ENCODE measurements around the gene RETSAT.

Gene RETSAT

DNA sequence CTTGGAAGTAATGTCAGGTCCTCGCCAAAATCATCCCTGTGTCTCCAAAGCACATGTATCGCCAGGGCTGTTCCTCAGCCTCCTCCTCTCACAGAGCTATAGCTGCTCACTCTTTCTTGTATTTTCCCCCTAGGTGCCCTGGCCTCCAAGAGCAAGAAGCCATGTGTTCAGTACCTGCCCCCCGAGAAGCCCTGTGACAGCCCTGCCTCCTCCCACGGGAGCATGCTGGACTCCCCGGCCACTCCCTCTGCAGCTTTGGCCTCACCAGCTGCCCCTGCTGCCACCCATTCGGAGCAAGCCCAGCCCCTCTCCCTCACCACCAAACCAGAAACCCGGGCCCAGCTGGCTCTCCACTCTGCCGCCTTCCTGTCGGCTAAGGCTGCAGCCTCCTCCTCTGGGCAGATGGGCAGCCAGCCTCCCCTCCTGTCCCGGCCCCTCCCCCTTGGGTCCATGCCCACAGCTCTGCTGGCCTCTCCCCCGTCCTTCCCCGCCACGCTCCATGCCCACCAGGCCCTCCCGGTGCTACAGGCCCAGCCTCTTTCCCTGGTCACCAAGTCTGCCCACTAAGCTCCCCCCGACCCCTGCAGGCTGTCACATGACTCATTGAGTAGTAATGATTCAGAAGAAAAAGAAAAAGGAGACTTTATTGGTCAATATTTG is 45.3 kb downstream of the RETSAT start:
- DNase-seq (ENCODE audit: low read depth in 3 of 3) = no peak

DNA sequence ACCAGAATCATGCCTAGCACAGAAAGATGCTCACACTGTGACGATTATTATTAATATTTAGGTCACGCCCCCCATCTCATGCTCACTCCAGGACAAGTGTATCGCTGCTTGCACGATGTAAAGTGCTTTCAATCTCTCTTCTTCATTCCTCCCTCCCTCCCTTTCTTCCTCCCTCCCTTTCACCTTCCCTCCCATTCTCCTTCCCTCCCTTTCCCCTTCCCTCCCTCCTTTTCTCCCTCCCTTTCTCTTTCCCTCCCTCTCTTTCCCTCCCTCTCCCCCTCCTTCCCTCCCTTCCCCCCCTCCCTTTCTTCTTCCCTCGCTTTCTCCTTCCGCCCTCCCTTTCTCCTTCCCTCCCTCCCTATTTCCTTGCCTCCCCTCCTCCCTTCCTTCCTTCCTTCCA is 46.1 kb downstream of the RETSAT start:
- no peak for DNase-seq (ENCODE audit: low read depth in 3 of 3)

DNA sequence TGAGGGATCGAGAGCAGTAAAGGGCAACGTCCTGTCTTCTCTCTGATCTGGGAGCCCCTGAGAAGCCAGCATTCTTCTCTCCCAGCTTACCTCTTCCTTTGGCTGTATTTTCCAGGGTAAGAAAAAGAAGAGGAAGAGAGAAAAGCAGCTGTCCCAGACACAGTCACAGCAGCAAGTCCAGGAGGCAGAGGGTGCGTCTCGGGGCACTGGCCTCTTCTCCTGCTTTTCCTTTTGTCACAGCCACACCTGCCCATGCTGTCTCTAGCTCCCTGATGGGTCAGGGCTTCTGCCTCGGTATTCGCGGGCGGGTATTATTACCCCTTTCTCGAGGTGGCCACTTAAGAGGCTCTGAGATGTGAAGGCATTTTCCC is 46.8 kb downstream of the RETSAT start:
- no peak for DNase-seq (ENCODE audit: low read depth in 3 of 3)

DNA sequence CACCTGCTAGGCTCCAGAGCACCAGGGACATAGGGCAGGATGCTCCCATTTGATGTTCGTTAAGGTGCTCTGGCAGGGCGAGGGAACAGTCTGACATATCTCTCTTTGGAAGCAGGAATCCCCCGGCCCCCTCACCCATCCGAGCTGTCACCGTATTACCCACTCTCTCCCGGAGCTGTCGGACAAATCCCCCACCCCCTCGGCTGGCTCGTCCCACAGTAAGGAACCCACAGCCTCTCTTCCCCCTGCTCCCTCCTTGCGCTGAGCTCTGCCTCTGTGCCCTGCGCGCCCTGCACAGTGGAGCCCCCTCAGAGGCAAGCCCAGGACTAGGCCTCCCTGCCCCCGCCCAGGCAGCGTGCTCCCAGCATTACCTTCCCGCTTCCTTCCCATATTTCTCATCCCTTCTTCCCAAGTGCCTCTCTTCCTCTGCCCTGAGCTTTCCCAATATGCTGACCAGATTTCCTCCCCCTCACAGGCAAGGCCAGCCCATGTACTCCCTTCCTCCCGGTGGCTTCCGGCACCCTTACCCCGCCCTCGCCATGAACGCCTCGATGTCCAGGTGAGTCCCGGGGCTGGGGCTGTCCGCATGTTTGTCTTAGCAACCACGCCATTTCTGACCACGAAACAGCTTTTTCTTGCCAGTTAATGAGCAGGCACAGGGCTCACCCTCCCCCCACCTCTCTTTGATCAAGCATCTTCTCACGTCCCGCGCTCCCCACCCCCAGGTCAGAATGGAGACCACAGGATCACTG is 50.4 kb downstream of the RETSAT start:
- no peak for DNase-seq (ENCODE audit: low read depth in 3 of 3)

DNA sequence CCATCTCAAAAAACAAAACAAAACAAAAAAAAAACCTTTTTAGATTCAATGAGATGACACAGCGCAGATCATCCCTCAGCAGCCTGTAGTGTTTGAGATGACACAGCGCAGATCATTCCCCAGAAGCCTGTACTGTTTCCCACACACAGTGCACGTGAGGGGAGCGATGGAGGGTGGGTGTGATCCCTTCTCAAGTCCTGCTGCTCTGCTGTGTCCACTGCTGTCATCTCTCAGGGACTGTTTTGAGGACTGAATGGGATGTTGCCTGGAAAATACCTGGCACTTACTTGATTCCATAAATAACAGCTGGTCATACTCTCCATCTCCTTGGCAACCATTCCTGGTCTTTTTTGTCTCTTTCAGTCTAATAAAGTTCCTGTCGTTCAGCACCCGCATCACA is 52.2 kb downstream of the RETSAT start:
- DNase-seq (ENCODE audit: low read depth in 3 of 3) = no peak
